Measurements from ENCODE around the gene OR10G7. TPM values are rescaled to one million over a fixed set of nuclear protein-coding genes. Genes with fewer than 3 reads are reported as not detected.

Gene OR10G7
- total RNA-seq, 4 donors from 2014 or later, result not detected

DNA sequence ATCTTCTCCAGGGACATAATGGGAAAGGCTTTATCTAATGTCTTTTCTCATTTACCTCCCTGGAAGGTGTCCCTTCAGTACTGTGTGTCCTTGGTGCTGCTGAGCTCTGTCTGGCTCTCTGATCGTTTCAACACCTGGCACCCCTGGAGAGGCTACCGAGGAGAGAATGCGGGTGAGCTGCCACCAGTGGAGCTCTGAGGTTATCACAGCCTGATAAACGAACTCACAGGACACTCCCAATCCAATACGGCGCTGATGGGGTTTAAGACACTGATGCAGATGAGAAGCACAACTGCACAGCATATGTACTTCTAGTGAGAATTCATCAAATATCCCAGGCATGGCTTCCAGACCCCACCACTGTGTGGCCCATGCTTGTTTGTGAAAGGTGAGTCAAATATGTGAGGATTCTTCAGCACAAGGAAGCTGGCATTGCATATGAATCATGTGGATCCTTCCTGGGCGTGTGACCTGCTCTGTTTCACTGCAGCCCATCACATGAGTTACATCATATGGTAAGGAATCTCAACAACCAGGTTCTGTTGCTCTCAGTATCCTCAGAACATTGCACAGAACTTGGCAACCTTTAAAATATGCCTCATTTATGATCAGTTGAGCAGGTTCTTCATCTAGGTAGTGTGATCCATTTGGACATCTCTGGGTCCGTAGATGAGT is 39.3 kb upstream of the OR10G7 start:
- intact Hi-C loops (cut with DNase I; ENCODE audit: low total_unique reads), result no loop called here
- no peak for TF ChIP-seq POLR2A (IDR thresholded peaks at IDR 0.05)
- TF ChIP-seq, protein P1, sequence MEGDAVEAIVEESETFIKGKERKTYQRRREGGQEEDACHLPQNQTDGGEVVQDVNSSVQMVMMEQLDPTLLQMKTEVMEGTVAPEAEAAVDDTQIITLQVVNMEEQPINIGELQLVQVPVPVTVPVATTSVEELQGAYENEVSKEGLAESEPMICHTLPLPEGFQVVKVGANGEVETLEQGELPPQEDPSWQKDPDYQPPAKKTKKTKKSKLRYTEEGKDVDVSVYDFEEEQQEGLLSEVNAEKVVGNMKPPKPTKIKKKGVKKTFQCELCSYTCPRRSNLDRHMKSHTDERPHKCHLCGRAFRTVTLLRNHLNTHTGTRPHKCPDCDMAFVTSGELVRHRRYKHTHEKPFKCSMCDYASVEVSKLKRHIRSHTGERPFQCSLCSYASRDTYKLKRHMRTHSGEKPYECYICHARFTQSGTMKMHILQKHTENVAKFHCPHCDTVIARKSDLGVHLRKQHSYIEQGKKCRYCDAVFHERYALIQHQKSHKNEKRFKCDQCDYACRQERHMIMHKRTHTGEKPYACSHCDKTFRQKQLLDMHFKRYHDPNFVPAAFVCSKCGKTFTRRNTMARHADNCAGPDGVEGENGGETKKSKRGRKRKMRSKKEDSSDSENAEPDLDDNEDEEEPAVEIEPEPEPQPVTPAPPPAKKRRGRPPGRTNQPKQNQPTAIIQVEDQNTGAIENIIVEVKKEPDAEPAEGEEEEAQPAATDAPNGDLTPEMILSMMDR (IDR thresholded peaks at IDR 0.05), result no peak
- no peak overlapping the region for H3K4me3 ChIP-seq (ENCODE audit: low read depth, poor library complexity, severe bottlenecking)
- DNase-seq (ENCODE audit: low spot score in 2 of 2), result no peak
- 58 to 60% methylated on average over 8 of the region's 8 CpGs for WGBS, 2 donors

DNA sequence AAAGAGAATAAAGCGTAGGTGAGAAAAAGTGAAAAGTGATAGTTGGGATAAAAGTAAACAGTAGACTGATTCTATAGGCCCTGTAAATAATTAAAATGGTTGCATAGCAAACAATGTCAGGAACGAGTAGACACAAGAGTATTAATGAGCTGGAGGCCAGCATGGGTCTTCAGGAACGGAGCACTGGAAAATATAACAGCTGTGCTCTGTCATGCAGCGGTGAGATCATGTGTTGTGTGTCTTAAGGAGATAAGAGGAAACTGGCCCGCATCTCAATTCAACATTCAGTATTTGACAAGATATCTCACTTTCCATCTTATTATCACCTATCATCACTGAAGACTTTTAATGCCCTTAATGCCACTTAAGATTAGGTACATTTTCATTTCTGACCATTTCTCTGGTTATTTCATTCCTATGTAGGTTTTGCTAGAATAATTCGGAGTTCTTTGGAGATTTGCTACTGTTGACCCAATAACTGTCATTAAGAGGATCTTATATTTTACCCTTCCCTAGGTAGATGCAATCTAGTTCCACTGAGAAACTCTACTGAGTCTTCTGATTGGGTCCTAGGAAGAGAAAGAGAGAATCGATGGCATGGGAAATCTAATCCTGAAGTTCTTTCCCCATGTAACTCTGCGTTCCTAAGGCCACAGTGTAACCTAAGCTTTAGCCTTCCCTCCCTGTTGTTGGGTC is 38.7 kb upstream of the OR10G7 start:
- H3K4me3 ChIP-seq (ENCODE audit: low read depth, poor library complexity, severe bottlenecking), result no peak overlapping the region
- no peak for DNase-seq (ENCODE audit: low spot score in 2 of 2)
- no peak for TF ChIP-seq POLR2A (IDR thresholded peaks at IDR 0.05)
- TF ChIP-seq, protein P1 (IDR thresholded peaks at IDR 0.05), result no peak
- 77 to 83% methylated on average over 8 of the region's 8 CpGs for WGBS, 2 donors
- intact Hi-C loops (cut with DNase I; ENCODE audit: low total_unique reads), result loop anchor here (10.0 kb wide), 1 partner anchor 115 kb away; no protein-coding TSS in a partner anchor

DNA sequence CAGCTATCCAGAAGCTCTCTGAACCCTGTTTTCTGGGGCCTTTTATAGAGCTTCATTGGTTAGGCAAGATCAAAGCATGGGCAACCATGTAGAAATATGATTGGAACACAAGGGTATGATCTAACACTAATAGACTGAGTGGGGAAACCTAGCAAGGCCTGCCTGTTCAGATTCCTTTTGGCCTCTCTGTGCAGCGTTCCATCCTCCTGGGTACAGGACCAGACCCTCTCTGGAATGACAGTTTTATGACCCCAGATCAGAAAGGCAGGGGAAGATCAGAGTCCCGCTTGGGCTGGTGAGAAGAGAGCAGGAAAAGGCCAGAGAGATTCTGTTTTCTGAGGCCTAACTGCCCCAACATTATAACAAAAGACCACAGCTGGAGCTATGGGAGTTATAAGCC is 37.5 kb upstream of the OR10G7 start:
- no peak for TF ChIP-seq POLR2A (IDR thresholded peaks at IDR 0.05)
- TF ChIP-seq, protein P1 (IDR thresholded peaks at IDR 0.05), result no peak
- H3K4me3 ChIP-seq (ENCODE audit: low read depth, poor library complexity, severe bottlenecking), result no peak overlapping the region
- intact Hi-C loops (cut with DNase I; ENCODE audit: low total_unique reads), result loop anchor here (10.0 kb wide), 1 partner anchor 116 kb away; no protein-coding TSS in a partner anchor
- DNase-seq (ENCODE audit: low spot score in 2 of 2), result no peak
- 88 to 91% methylated on average over 2 of the region's 2 CpGs for WGBS, 2 donors

DNA sequence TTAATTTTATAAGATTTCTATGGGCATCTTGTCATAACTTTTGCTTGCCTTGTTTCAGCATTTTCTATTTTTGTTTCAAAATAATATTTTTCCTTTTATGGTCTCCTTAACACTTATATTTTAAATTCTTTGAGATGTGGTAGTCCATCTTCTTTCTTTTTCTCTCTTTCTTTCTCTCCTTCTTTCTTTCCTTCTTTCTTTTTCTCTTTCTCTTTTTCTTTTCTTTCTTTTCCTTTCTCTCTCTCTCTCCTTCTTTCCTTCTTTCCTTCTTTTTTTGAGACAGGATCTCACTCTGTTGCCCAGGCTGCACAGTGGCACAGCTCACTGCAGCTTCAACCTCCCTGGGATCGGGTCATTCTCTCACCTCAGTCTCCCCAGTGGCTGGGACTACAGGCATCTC is 36.1 kb upstream of the OR10G7 start:
- no peak overlapping the region for H3K4me3 ChIP-seq (ENCODE audit: low read depth, poor library complexity, severe bottlenecking)
- TF ChIP-seq, protein P1 (IDR thresholded peaks at IDR 0.05), result no peak
- TF ChIP-seq POLR2A (IDR thresholded peaks at IDR 0.05), result no peak
- DNase-seq (ENCODE audit: low spot score in 2 of 2), result no peak
- WGBS, 2 donors, result 88 to 96% methylated on average over 1 of the region's 1 CpG
- intact Hi-C loops (cut with DNase I; ENCODE audit: low total_unique reads), result loop anchor here (10.0 kb wide), 1 partner anchor 118 kb away; no protein-coding TSS in a partner anchor

DNA sequence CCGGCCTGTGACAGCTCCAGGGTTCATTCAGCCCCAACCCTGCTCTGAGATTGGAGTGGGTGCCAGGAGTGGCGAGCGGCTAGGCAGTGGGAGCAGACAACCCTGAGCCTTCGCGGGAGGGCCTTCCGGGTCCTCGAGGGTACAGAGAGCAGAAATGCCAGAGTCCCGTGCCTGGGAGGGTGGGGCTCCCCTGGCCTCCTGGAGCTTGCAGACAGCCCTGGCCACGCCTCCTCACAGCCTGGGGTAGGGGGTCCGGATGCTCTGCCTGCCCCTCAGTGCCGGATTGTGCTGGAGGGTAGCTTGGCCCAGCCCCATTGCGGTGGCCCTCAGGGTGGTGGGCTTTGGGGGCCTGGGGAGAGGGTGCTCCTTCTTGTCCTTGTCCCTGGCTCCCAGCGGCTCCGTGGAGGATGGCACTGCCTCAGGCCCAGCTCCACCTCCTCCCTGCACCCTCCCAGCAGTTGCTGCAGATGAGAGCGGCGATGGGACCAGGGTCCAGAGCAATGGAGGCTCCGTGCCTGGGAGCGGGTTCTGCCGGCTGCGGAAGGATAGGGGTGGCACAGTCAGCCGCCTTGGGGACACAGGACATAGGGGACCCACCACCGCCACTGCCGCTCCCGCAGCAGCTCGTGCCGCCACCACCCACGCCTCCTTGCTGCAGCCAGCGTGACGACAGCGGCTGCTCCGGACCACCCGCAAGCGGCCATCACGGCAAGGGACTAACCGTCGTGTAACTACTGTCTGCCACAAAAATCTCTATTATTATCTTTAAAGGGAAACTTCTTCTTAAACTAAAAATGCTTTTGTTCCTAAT is 34.9 kb upstream of the OR10G7 start:
- intact Hi-C loops (cut with DNase I; ENCODE audit: low total_unique reads), result loop anchor here (10.0 kb wide), 1 partner anchor 119 kb away; no protein-coding TSS in a partner anchor
- 2 to 3% methylated on average over 18 to 32 of the region's 36 CpGs for WGBS, 2 donors
- H3K4me3 ChIP-seq (ENCODE audit: low read depth, poor library complexity, severe bottlenecking), result peak overlapping the region; percentile 16
- DNase-seq (ENCODE audit: low spot score in 2 of 2), result no peak
- TF ChIP-seq, protein P1 (IDR thresholded peaks at IDR 0.05), result no peak
- TF ChIP-seq POLR2A (IDR thresholded peaks at IDR 0.05), result no peak

Data from lower leg skin (tissue), 4 donors.